Measurements from ENCODE around the gene ABCB4. TPM values are rescaled to one million over a fixed set of nuclear protein-coding genes. Genes with fewer than 3 reads are reported as not detected.

The ABCB4 gene
- total RNA-seq, 2 experiments from 2014 or later, result 1.2 TPM; not detected in 1

- no peaks in the 10 kb centered on the region for H3K9me3 ChIP-seq (ENCODE audit: low read length)
- H3K4me1 ChIP-seq (ENCODE audit: insufficient read depth, low read length, poor library complexity, severe bottlenecking), result no peaks in the 10 kb centered on the region
- no peaks in the 10 kb centered on the region for H3K79me2 ChIP-seq (ENCODE audit: insufficient read depth, low read depth, low read length)
- no peaks in the 10 kb centered on the region for H3K36me3 ChIP-seq (ENCODE audit: insufficient read depth, low read length)
- TF ChIP-seq CTCF (conservative IDR thresholded peaks at IDR 0.05; ENCODE audit: low read length) (no peak), EZH2phosphoT487 (IDR thresholded peaks at IDR 0.05; ENCODE audit: borderline replicate concordance, low read depth, low read length) (no peak)
- no peaks in the 10 kb centered on the region for H3K9me2 ChIP-seq (ENCODE audit: insufficient read depth, low read length)
- intact Hi-C loops (cut with micrococcal nuclease; ENCODE audit: unreplicated experiment), result no loop called here
- H3K4me2 ChIP-seq (ENCODE audit: low read length), result no peak overlapping the region
- no peaks in the 10 kb centered on the region for H4K20me1 ChIP-seq (ENCODE audit: insufficient read depth, low read length)
- no TSS peak for BruUV-seq (replicated peaks)
- H2AFZ ChIP-seq (ENCODE audit: low read length), result no peak overlapping the region
- POLR2A ChIA-PET, result no interaction called here
- CTCF ChIA-PET (ENCODE audit: unreplicated experiment), result interaction anchor here (1.4 kb wide), 1 partner anchor 17 kb away, joined by 3 read pairs; no protein-coding TSS in a partner anchor
- no peak for DNase-seq (ENCODE audit: low spot score)
- H3K27ac ChIP-seq (ENCODE audit: low read depth, low read length, poor library complexity, severe bottlenecking), result no peak overlapping the region
- no peak overlapping the region for H3K4me3 ChIP-seq (ENCODE audit: low read depth, low read length, poor library complexity, severe bottlenecking)
Measured at GRCh38 chr7:87398446-87398845, 77.0 kb downstream of the ABCB4 start.

DNA sequence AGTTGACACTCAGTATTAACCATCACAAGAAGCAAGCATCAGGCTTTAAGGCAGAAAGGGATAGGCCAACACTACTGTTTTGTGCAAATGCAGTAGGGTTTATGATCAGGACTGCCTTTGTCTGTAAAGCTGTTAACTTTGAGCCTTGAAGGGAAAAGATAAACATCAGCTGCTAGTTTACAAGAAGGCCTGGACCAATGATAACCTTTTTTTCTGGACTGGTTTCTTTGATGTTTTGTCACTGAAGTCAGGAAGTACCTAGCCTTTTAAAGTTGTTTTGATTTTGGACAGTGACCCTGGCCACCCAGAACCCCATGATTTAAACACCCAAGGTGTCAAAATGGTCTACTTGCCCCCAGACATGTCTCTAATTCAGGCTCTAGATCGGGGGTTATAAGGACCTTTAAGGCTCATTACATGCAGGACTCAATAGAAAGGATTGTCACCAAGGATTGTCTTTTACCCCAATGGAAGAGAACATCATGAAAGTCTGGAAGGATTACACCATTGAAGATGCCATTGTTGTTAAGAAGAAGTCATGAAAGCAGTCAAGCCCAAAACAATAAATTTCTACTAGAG lies 79.9 kb downstream of the ABCB4 start:
- no peaks in the 10 kb centered on the region for H3K79me2 ChIP-seq (ENCODE audit: insufficient read depth, low read depth, low read length)
- intact Hi-C loops (cut with micrococcal nuclease; ENCODE audit: unreplicated experiment), result no loop called here
- POLR2A ChIA-PET, result interaction anchor here (0.6 to 0.7 kb wide), 3 partner anchors 244 to 822 kb away, joined by 3 read pairs; no protein-coding TSS in a partner anchor
- no peak overlapping the region for H3K4me3 ChIP-seq (ENCODE audit: low read depth, low read length, poor library complexity, severe bottlenecking)
- no peaks in the 10 kb centered on the region for H4K20me1 ChIP-seq (ENCODE audit: insufficient read depth, low read length)
- no TSS peak for BruUV-seq (replicated peaks)
- no peaks in the 10 kb centered on the region for H3K9me2 ChIP-seq (ENCODE audit: insufficient read depth, low read length)
- no peak for DNase-seq (ENCODE audit: low spot score)
- no peak overlapping the region for H2AFZ ChIP-seq (ENCODE audit: low read length)
- H3K9me3 ChIP-seq (ENCODE audit: low read length), result no peaks in the 10 kb centered on the region
- H3K4me2 ChIP-seq (ENCODE audit: low read length), result no peak overlapping the region
- H3K27ac ChIP-seq (ENCODE audit: low read depth, low read length, poor library complexity, severe bottlenecking), result no peak overlapping the region
- CTCF ChIA-PET (ENCODE audit: unreplicated experiment), result no interaction called here
- no peaks in the 10 kb centered on the region for H3K36me3 ChIP-seq (ENCODE audit: insufficient read depth, low read length)
- no peaks in the 10 kb centered on the region for H3K4me1 ChIP-seq (ENCODE audit: insufficient read depth, low read length, poor library complexity, severe bottlenecking)
- TF ChIP-seq EZH2phosphoT487 (IDR thresholded peaks at IDR 0.05; ENCODE audit: borderline replicate concordance, low read depth, low read length) (no peak), CTCF (conservative IDR thresholded peaks at IDR 0.05; ENCODE audit: low read length) (no peak)

GRCh38 chr7:87391020-87391701 lies 84.3 kb downstream of the ABCB4 start:
- H3K4me3 ChIP-seq (ENCODE audit: low read depth, low read length, poor library complexity, severe bottlenecking), result no peak overlapping the region
- H3K4me2 ChIP-seq (ENCODE audit: low read length), result no peak overlapping the region
- H3K27ac ChIP-seq (ENCODE audit: low read depth, low read length, poor library complexity, severe bottlenecking), result no peak overlapping the region
- no TSS peak for BruUV-seq (replicated peaks)
- H4K20me1 ChIP-seq (ENCODE audit: insufficient read depth, low read length), result no peaks in the 10 kb centered on the region
- no peaks in the 10 kb centered on the region for H3K79me2 ChIP-seq (ENCODE audit: insufficient read depth, low read depth, low read length)
- ChIA-PET CTCF (ENCODE audit: unreplicated experiment) (no interaction called here), POLR2A (interaction anchor here (1.4 kb wide), 1 partner anchor 11 kb away, joined by 4 read pairs; no protein-coding TSS in a partner anchor)
- H3K36me3 ChIP-seq (ENCODE audit: insufficient read depth, low read length), result 0 out of 2 replicates have a peak, but pooled peaks cover 6% of the 10 kb centered on the region
- H3K4me1 ChIP-seq (ENCODE audit: insufficient read depth, low read length, poor library complexity, severe bottlenecking), result no peaks in the 10 kb centered on the region
- DNase-seq (ENCODE audit: low spot score), result no peak
- no peak for TF ChIP-seq CTCF (conservative IDR thresholded peaks at IDR 0.05; ENCODE audit: low read length)
- no peak for TF ChIP-seq EZH2phosphoT487 (IDR thresholded peaks at IDR 0.05; ENCODE audit: borderline replicate concordance, low read depth, low read length)
- intact Hi-C loops (cut with micrococcal nuclease; ENCODE audit: unreplicated experiment), result no loop called here
- H3K9me3 ChIP-seq (ENCODE audit: low read length), result no peaks in the 10 kb centered on the region
- no peaks in the 10 kb centered on the region for H3K9me2 ChIP-seq (ENCODE audit: insufficient read depth, low read length)
- no peak overlapping the region for H2AFZ ChIP-seq (ENCODE audit: low read length)
